Panc1 (cell line): ENCODE measurements around the gene UBE2J1.

Experiments
- CTCF ChIP-seq: fragments of 450-650 bp; IDR thresholded peaks from 2 replicates; pipeline ENCODE4 v1.5.1; 2017; ENCODE audit warnings: mild to moderate bottlenecking
- POLR2AphosphoS5 ChIP-seq: IDR thresholded peaks from 2 replicates; pipeline ENCODE4 v1.6.1; 2012; ENCODE audit warnings: mild to moderate bottlenecking, low read depth, low read length, moderate library complexity
- REST ChIP-seq, 2 experiments: IDR thresholded peaks; 2 replicates each; pipeline ENCODE4 v1.6.1; 2011 to 2012; ENCODE audit warnings: low read depth in 2 of 2, control low read depth in 1 of 2, low read length in 1 of 2, mild to moderate bottlenecking in 1 of 2, moderate library complexity in 1 of 2; ENCODE audit not compliant: insufficient read depth in 1 of 2
- SIN3A ChIP-seq: IDR thresholded peaks from 2 replicates; pipeline ENCODE4 v1.6.1; 2012; ENCODE audit warnings: low read depth, mild to moderate bottlenecking, low read length, moderate library complexity, borderline replicate concordance; ENCODE audit not compliant: insufficient read depth
- TCF7L2 ChIP-seq: IDR thresholded peaks from 2 replicates; pipeline ENCODE4 v1.6.1; 2011; ENCODE audit warnings: mild to moderate bottlenecking, low read depth, low read length, inconsistent platforms

DNA sequence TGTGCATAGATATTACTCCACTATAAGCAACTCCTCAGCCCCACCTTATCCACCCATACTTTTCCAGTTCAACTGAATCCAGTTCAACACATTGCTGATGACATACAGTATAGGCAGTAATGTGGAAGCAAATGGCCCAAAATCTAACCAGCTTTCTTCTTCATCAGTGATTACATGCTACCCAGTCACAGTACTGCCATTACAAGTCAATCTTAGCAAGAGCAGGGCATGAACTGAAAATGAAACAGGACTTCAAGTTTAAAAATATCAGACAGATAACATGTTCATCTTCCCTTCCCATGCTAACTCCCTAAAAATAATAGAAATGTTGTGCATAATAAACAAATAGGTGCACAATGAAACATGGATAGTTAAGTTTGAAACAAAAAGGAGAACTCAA is 40.3 kb upstream of the UBE2J1 start:
- TF ChIP-seq CTCF (no peak), TCF7L2 (no peak), REST (IDR thresholded peaks at IDR 0.05; ENCODE audit: insufficient read depth in 1 of 2, low read depth in 2 of 2, low read length in 1 of 2) (no peak), SIN3A (no peak), POLR2AphosphoS5 (no peak)
